CD4-positive, alpha-beta memory T cell (primary cell): ENCODE results near the gene ETS1. TPM values are rescaled to one million over a fixed set of nuclear protein-coding genes. Genes with fewer than 3 reads are reported as not detected.
A peak's percentile ranks its signal among the peaks of the same experiment; 100 is the strongest.

Experiments
- CTCF ChIA-PET: fragments of 350-600 bp; sonication (Branson Sonifier 250); formaldehyde crosslinking; loops from one replicate; lab custom pipeline; 2021; ENCODE audit warnings: inconsistent platforms; ENCODE audit not compliant: partially characterized antibody; lab: Charles Lee
- POLR2A ChIA-PET: fragments of 350-600 bp; sonication (Branson Sonifier 250); formaldehyde crosslinking; loops from one replicate; lab custom pipeline; 2021; ENCODE audit not compliant: partially characterized antibody; lab: Charles Lee
- DNase-seq, 5 donors: peaks; one replicate each; pipeline versions ENCODE4 v3.0.0 to v3.0.0-alpha.2; 2020 to 2022; ENCODE audit warnings: mixed read lengths in 1 of 5
- H3K27ac ChIP-seq: one replicate; pipeline ENCODE4 v1.7.0; 2013; ENCODE audit warnings: low read depth, low read length
- H3K27me3 ChIP-seq: 2 replicates; pipeline ENCODE4 v1.7.0; 2013; ENCODE audit warnings: mild to moderate bottlenecking, low read length, moderate library complexity; ENCODE audit not compliant: insufficient read depth
- H3K36me3 ChIP-seq: 2 replicates; pipeline ENCODE4 v1.7.0; 2013; ENCODE audit warnings: mild to moderate bottlenecking, low read length, moderate library complexity; ENCODE audit not compliant: insufficient read depth
- H3K4me1 ChIP-seq: 2 replicates; pipeline ENCODE4 v1.7.0; 2013; ENCODE audit warnings: mild to moderate bottlenecking, low read length, moderate library complexity; ENCODE audit not compliant: insufficient read depth
- H3K4me3 ChIP-seq, 2 donors: one replicate each; pipeline ENCODE4 v1.7.0; 2013; ENCODE audit warnings: low read length in 2 of 2, mild to moderate bottlenecking in 1 of 2
- H3K9me3 ChIP-seq, 2 donors: one replicate each; pipeline ENCODE4 v1.7.0; 2013; ENCODE audit warnings: low read length in 2 of 2, control low read depth in 1 of 2; ENCODE audit not compliant: control insufficient read depth in 1 of 2
- H3K27ac Mint-ChIP-seq, 7 donors: one replicate each; pipeline ENCODE4 v1.8.0; 2020 to 2021; ENCODE audit warnings: mixed read lengths in 7 of 7, mild to moderate bottlenecking in 6 of 7, inconsistent platforms in 3 of 7, moderate library complexity in 3 of 7
- H3K27me3 Mint-ChIP-seq, 2 donors: one replicate each; pipeline ENCODE4 v1.8.0; 2020 to 2021; ENCODE audit warnings: mixed read lengths in 2 of 2
- H3K36me3 Mint-ChIP-seq, 2 donors: one replicate each; pipeline ENCODE4 v1.8.0; 2020 to 2021; ENCODE audit warnings: mixed read lengths in 2 of 2, inconsistent platforms in 1 of 2, mild to moderate bottlenecking in 1 of 2
- H3K4me1 Mint-ChIP-seq, 4 donors: one replicate each; pipeline ENCODE4 v1.8.0; 2020 to 2021; ENCODE audit warnings: mixed read lengths in 4 of 4, mild to moderate bottlenecking in 1 of 4
- H3K4me3 Mint-ChIP-seq, 8 donors: one replicate each; pipeline ENCODE4 v1.8.0; 2020 to 2021; ENCODE audit warnings: mixed read lengths in 8 of 8, mild to moderate bottlenecking in 7 of 8, moderate library complexity in 6 of 8, inconsistent platforms in 3 of 8
- H3K9me3 Mint-ChIP-seq, 8 donors: one replicate each; pipeline ENCODE4 v1.8.0; 2020 to 2021; ENCODE audit warnings: mixed read lengths in 8 of 8, mild to moderate bottlenecking in 5 of 8, inconsistent platforms in 3 of 8, moderate library complexity in 1 of 8
- intact Hi-C: fragments of 100-400 bp; cut with micrococcal nuclease; formaldehyde crosslinking; loops from one replicate; pipeline ENCODE4 v1.15.1; 2023
- polyA plus RNA-seq, 2 donors: library from polyadenylated mRNA; unstranded; fragments of 300-500 nt; fragmentation: Illumina TruSeq; gene quantifications; one replicate each; pipeline ENCODE4 v1.2.3, GENCODE V29; 2021
- total RNA-seq, 2 experiments: library from RNA; stranded (reverse); gene quantifications; one replicate each; pipeline ENCODE4 v1.2.3, GENCODE V29; 2021

ETS1 gene
- total and polyA plus RNA-seq, 4 experiments from 2014 or later: 435 to 761 (median 593) TPM

DNA sequence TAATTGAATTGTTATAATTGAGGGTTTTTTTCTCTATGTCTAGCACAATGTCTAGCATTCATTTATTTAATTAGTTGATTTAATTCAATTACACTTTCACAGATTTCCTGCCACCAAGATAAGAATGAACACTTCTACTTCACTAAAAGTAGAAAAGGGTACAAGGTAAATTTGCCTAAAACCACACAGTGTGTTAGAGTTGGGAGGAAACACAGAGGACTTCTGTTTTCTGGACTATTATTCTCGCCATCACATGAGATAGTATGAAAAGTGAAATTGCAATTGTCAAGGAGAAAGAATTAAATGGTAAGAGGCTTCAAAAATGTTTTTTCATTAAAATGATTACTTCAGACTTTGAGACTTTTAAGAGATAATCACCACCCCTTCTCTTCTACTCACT lies 109.5 kb downstream of the ETS1 start:
- Histone ChIP-seq H3K4me1 (peaks cover 100% of the 10 kb centered on the region), H3K4me3 (peak overlapping the region in 1 of 2 donors; percentile 26), H3K36me3 (peaks cover 80% of the 10 kb centered on the region), H3K9me3 (no peaks in the 10 kb centered on the region), H3K27me3 (no peaks in the 10 kb centered on the region), H3K27ac (peak overlapping the region; percentile 94)
- ChIA-PET CTCF (interaction anchor here (1.2 to 7.2 kb wide), 9 partner anchors 10 to 189 kb away, joined by 3 to 50 read pairs (median 8); no protein-coding TSS in a partner anchor), POLR2A (interaction anchor here (0.9 to 23.5 kb wide), 16 partner anchors 9 to 252 kb away, joined by 3 to 1488 read pairs (median 96); partner anchors contain the start of gene FLI1)
- no peak for DNase-seq
- H3K27me3 Mint-ChIP-seq: no peaks in the 10 kb centered on the region
- peaks cover 92 to 96% of the 10 kb centered on the region in 2 donors for H3K36me3 Mint-ChIP-seq
- peaks cover 85 to 100% (median 93%) of the 10 kb centered on the region in 4 donors for H3K4me1 Mint-ChIP-seq
- H3K9me3 Mint-ChIP-seq: no peaks in the 10 kb centered on the region
- peak overlapping the region; percentile 56 to 93 (median 82) for H3K4me3 Mint-ChIP-seq
- peak overlapping the region; percentile 98 to 99 (median 99) for H3K27ac Mint-ChIP-seq
- intact Hi-C loops: loop anchor here (2.0 to 10.0 kb wide), 2 partner anchors 39 to 443 kb away; no protein-coding TSS in a partner anchor

DNA sequence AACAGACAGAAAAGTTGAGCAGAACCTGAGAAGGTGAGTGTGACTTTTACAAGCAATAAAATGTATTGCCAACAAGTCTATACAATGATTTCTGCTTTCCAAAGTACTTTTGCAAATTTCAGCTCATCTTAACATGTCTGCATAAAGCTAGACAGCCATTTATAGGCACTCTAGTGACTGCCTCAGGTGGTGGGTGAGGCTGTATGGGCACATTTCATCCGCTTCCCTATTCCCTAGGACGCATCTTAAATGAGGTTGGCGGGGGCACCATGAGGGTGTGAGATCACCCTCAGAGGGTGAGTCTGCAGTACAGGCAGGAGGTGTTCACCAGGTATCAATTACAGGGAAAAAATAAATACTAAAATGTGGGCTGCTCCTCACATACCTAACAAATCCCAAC lies 110.1 kb downstream of the ETS1 start:
- no peak for DNase-seq
- ChIA-PET CTCF (interaction anchor here (0.7 to 7.2 kb wide), 16 partner anchors 8 to 188 kb away, joined by 3 to 50 read pairs (median 5); no protein-coding TSS in a partner anchor), POLR2A (interaction anchor here (0.7 to 23.5 kb wide), 28 partner anchors 10 to 438 kb away, joined by 3 to 1488 read pairs (median 4); partner anchors contain the start of gene FLI1)
- Mint-ChIP-seq H3K4me3 (peak overlapping the region; percentile 70 to 93 (median 82)), H3K36me3 (peaks cover 96% of the 10 kb centered on the region in 2 donors), H3K9me3 (no peaks in the 10 kb centered on the region), H3K27me3 (no peaks in the 10 kb centered on the region), H3K4me1 (peaks cover 88 to 100% (median 95%) of the 10 kb centered on the region in 4 donors), H3K27ac (peak overlapping the region; percentile 98 to 99 (median 99))
- H3K9me3 ChIP-seq: no peaks in the 10 kb centered on the region
- peak overlapping the region; percentile 94 for H3K27ac ChIP-seq
- H3K36me3 ChIP-seq: peaks cover 81% of the 10 kb centered on the region
- H3K4me3 ChIP-seq: peak overlapping the region; percentile 26 to 27
- H3K4me1 ChIP-seq: peaks cover 100% of the 10 kb centered on the region
- intact Hi-C loops: loop anchor here (2.0 to 10.0 kb wide), 2 partner anchors 40 to 442 kb away; no protein-coding TSS in a partner anchor
- H3K27me3 ChIP-seq: no peaks in the 10 kb centered on the region

DNA sequence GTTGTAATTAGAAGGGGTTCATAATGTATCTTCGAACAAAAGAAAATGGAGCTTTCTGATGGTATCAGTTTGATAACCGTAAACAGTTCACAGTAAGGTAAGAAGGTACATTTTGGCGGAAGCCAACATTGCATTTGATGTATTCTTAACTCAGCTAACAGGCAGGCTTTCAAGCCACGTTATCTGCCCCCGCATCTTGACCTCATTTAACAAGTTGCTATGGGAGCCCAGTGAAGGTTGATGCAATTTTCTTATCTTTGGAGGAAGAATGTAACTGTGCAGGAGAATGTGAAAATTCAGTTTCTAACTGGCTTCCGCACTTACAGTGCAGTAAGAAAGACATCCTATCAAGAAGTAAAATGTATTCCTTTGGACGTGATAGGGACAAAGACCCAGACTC lies 110.6 kb downstream of the ETS1 start:
- Mint-ChIP-seq H3K4me3 (peak overlapping the region; percentile 70 to 93 (median 82)), H3K36me3 (peaks cover 95 to 96% of the 10 kb centered on the region in 2 donors), H3K4me1 (peaks cover 89 to 100% (median 95%) of the 10 kb centered on the region in 4 donors), H3K27me3 (no peaks in the 10 kb centered on the region), H3K9me3 (no peaks in the 10 kb centered on the region), H3K27ac (peak overlapping the region; percentile 98 to 99 (median 99))
- Histone ChIP-seq H3K36me3 (peaks cover 81% of the 10 kb centered on the region), H3K4me3 (peak overlapping the region in 1 of 2 donors; percentile 37), H3K27me3 (no peaks in the 10 kb centered on the region), H3K4me1 (peaks cover 100% of the 10 kb centered on the region), H3K27ac (peak overlapping the region; percentile 94), H3K9me3 (no peaks in the 10 kb centered on the region)
- ChIA-PET CTCF (interaction anchor here (0.7 to 7.2 kb wide), 19 partner anchors 8 to 188 kb away, joined by 3 to 50 read pairs (median 5); no protein-coding TSS in a partner anchor), POLR2A (interaction anchor here (0.7 to 23.5 kb wide), 33 partner anchors 10 to 438 kb away, joined by 3 to 1488 read pairs (median 5); partner anchors contain the start of gene FLI1)
- peak; percentile 89 to 97 (median 93) for DNase-seq
- intact Hi-C loops: loop anchor here (1.0 to 10.0 kb wide), 7 partner anchors 9 to 442 kb away; no protein-coding TSS in a partner anchor

DNA sequence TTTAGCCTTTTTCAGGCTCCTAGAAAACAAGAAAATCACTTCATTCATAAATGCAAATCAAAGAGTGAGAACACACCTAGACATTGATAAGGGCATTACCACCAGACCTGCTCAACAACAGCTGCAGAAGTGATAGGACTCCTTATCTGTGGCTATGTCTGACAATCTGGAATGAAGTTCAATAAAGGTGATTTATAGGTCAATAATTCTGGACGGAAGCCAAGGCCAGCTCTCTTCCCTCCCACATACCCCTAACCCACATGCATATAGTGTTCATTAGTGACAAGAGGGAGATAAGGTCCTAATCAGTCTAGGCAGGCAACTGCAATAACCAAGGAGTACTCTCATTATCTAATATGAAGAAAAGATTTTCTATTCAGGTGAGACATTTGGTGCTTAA lies 111.3 kb downstream of the ETS1 start:
- H3K27ac ChIP-seq: peak overlapping the region; percentile 94
- peaks cover 90 to 100% (median 96%) of the 10 kb centered on the region in 4 donors for H3K4me1 Mint-ChIP-seq
- H3K27me3 Mint-ChIP-seq: no peaks in the 10 kb centered on the region

DNA sequence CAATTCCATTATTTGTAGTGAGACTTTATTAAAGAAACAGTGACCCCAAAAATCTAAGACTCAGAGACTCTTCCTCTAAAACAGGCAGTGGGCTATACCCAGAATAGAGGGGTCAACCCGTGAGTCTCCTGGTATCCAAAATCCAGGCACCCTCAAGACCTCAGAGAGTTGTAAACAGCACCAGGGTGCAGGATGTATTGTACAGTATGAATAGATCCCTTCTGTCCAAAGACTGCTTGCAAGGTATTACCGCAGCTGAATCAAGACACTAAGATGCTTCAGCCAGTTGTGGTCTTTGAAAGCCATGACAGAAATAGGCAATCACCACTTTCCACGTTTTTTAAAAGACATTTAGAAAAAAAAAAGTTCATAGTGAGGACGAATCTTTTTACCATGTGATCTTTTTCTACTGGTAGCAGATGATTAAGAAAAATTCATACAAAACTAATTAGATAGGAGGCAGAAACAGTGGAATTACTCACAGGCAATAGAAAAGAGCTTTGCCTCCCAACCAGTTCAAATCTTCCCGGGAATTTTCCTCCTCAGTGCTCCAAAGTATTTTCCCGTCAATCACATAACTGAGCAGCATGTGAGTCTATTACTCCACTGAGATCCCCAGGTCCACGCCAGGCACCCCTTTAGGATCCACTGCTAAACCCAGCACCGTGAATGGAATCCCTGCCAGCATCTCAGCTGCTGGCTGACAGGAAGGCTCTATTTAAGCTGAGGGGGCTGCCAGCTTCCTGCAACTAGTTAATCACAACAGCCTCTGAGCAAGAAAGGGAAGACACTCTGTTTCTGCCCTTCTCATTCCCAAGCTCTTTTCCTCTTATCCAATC lies 113.1 kb downstream of the ETS1 start:
- H3K27ac ChIP-seq: peak overlapping the region; percentile 94

More for the DNA sequence above, 111.3 kb downstream of the ETS1 start:
- Mint-ChIP-seq H3K9me3 (no peaks in the 10 kb centered on the region), H3K36me3 (peaks cover 95 to 96% of the 10 kb centered on the region in 2 donors), H3K4me3 (peak overlapping the region; percentile 70 to 93 (median 82)), H3K27ac (peak overlapping the region; percentile 98 to 99 (median 99))
- DNase-seq: no peak
- Histone ChIP-seq H3K4me1 (peaks cover 100% of the 10 kb centered on the region), H3K36me3 (peaks cover 77% of the 10 kb centered on the region), H3K9me3 (no peaks in the 10 kb centered on the region), H3K4me3 (peak overlapping the region; percentile 27 to 37), H3K27me3 (no peaks in the 10 kb centered on the region)
- POLR2A ChIA-PET: interaction anchor here (0.6 to 23.5 kb wide), 29 partner anchors 11 to 437 kb away, joined by 3 to 1488 read pairs (median 5); partner anchors contain the start of gene FLI1
- CTCF ChIA-PET: interaction anchor here (0.7 to 7.2 kb wide), 17 partner anchors 12 to 187 kb away, joined by 3 to 50 read pairs (median 5); no protein-coding TSS in a partner anchor
- intact Hi-C loops: loop anchor here (1.0 to 10.0 kb wide), 7 partner anchors 9 to 441 kb away; no protein-coding TSS in a partner anchor

DNA sequence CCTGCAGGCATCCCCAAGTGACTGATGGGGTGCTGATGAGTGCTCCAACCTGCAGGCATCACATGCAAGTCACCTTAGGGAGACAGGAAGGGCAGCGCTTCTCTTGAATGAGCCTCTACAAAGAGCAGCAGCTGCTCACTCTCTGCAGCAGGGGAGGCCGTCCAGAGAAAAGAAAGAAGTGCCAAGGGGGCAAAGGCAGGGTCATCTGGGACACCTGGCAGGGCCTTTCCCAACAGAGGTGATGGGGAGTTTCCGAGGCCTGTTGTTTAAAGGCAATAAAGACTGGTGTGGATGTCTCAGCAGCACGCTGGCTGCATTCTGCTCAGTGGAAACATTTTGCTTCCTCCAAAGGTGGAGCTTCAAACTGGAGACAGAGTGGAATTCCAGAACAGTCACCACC lies 113.7 kb downstream of the ETS1 start:
- H3K27me3 Mint-ChIP-seq: no peaks in the 10 kb centered on the region
- CTCF ChIA-PET: interaction anchor here (0.7 to 7.2 kb wide), 17 partner anchors 8 to 301 kb away, joined by 3 to 50 read pairs (median 5); no protein-coding TSS in a partner anchor

More for the DNA sequence above, 113.1 kb downstream of the ETS1 start:
- Histone ChIP-seq H3K9me3 (no peaks in the 10 kb centered on the region), H3K4me1 (peaks cover 100% of the 10 kb centered on the region), H3K36me3 (peaks cover 71% of the 10 kb centered on the region), H3K4me3 (peak overlapping the region; percentile 13 to 23), H3K27me3 (no peaks in the 10 kb centered on the region)
- H3K27me3 Mint-ChIP-seq: no peaks in the 10 kb centered on the region
- ChIA-PET CTCF (interaction anchor here (0.7 to 7.2 kb wide), 17 partner anchors 10 to 302 kb away, joined by 3 to 50 read pairs (median 4); no protein-coding TSS in a partner anchor), POLR2A (interaction anchor here (1.2 to 23.5 kb wide), 12 partner anchors 12 to 221 kb away, joined by 3 to 1488 read pairs (median 52); no protein-coding TSS in a partner anchor)
- H3K4me3 Mint-ChIP-seq: peak overlapping the region; percentile 70 to 93 (median 82)
- H3K4me1 Mint-ChIP-seq: peaks cover 86 to 98% (median 91%) of the 10 kb centered on the region in 4 donors
- peak overlapping the region; percentile 98 to 99 (median 99) for H3K27ac Mint-ChIP-seq
- no peak for DNase-seq
- intact Hi-C loops: loop anchor here (5.0 to 10.0 kb wide), 2 partner anchors 33 to 439 kb away; no protein-coding TSS in a partner anchor
- peaks cover 0 to 3% (median 0%) of the 10 kb centered on the region in 8 donors for H3K9me3 Mint-ChIP-seq
- peaks cover 93 to 95% of the 10 kb centered on the region in 2 donors for H3K36me3 Mint-ChIP-seq

More for the DNA sequence above, 113.7 kb downstream of the ETS1 start:
- Histone ChIP-seq H3K36me3 (peaks cover 70% of the 10 kb centered on the region), H3K4me1 (peaks cover 100% of the 10 kb centered on the region), H3K27ac (peak overlapping the region; percentile 94), H3K27me3 (no peaks in the 10 kb centered on the region), H3K9me3 (no peaks in the 10 kb centered on the region), H3K4me3 (peak overlapping the region; percentile 23 to 27)
- Mint-ChIP-seq H3K27ac (peak overlapping the region; percentile 98 to 99 (median 99)), H3K4me3 (peak overlapping the region; percentile 69 to 93 (median 82)), H3K9me3 (peaks cover 0 to 4% (median 0%) of the 10 kb centered on the region in 8 donors), H3K36me3 (peaks cover 93 to 94% of the 10 kb centered on the region in 2 donors), H3K4me1 (peaks cover 83 to 98% (median 90%) of the 10 kb centered on the region in 4 donors)
- intact Hi-C loops: loop anchor here (1.0 to 10.0 kb wide), 3 partner anchors 9 to 439 kb away; no protein-coding TSS in a partner anchor
- POLR2A ChIA-PET: interaction anchor here (1.1 to 23.5 kb wide), 13 partner anchors 12 to 222 kb away, joined by 3 to 1488 read pairs (median 41); no protein-coding TSS in a partner anchor
- peak in 2 of 5 donors; percentile 51 to 87 for DNase-seq
